Activated CD4-positive, alpha-beta T cell treated with anti-CD3 and anti-CD28 coated beads for 24 hours (primary cell): ENCODE measurements around the gene CCDC116.
"Not testable (repeated sequence)": the region's sequence is repeated elsewhere in the genome, so short reads cannot be mapped to it uniquely, and the experiment has no call there.

Experiments
- DNase-seq, 2 donors: peaks; one replicate each; pipeline ENCODE4 v3.0.0-alpha.2; 2020; ENCODE audit warnings: low read depth in 2 of 2

The CCDC116 gene

GRCh38 chr22:21631025-21631424 lies 1.5 kb upstream of the CCDC116 start:
- DNase-seq = no peak

DNA sequence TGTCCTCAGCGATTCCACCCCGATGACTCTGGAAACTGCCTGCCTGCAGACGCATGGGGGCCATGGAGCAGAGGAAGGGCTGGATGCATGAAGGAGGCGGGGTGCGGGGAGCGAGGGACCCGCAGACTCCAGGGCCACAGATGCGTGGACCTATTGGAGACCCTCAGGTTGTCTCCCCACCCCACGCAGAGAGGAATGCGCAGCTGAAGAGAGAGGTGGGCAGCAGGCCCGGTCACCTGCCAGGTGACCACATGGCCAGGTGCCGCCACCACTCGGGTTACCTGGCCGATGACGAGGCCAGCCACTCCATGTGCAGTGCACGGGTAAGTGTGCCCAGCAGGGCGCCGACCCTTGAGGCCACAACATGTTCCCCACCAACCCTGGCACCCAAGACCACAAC lies 371 bp downstream of the CCDC116 start:
- no peak for DNase-seq

DNA sequence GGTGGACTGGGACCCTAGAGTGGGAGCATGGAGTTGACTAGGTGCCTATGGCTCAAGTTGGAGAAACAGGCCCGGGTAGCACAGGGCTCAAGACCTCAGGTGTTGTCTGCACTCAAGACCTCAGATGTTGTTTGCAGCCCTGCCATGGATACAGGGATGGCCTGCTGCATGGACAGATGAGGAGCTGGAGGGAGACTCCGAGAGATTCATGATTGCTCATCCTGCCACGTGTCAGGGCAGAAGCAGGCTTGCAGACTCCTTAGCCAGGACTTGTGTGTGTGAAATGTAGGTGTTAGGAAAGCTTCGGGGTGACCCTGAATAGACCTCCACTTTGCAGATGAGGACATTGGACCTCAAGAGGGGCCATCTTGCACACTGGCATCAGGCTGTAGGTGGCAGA lies 921 bp downstream of the CCDC116 start:
- no peak for DNase-seq

- DNase-seq = no peak
Observed at GRCh38 chr22:21634081-21634480, 1.5 kb downstream of the CCDC116 start.

DNA sequence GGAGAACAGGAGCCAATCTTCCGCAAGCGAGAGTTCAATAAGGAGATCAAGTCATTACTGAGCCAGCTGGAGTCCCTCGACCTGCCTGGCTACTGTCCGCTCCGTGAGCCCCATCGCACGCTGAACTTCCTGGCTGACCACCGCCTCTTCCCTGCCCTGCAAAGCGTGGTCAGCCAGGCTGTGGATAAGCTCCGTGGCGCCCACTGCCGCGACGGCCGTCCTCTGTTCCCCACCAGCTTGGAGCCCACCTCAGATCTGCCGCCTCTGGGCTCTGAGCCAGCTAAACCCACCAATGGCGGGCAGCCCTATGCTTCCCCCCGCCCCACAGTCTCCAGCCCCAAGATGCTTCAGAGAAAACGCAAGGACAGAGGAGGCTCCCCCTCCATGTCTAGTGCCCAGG lies 2.3 kb downstream of the CCDC116 start:
- no peak for DNase-seq

DNA sequence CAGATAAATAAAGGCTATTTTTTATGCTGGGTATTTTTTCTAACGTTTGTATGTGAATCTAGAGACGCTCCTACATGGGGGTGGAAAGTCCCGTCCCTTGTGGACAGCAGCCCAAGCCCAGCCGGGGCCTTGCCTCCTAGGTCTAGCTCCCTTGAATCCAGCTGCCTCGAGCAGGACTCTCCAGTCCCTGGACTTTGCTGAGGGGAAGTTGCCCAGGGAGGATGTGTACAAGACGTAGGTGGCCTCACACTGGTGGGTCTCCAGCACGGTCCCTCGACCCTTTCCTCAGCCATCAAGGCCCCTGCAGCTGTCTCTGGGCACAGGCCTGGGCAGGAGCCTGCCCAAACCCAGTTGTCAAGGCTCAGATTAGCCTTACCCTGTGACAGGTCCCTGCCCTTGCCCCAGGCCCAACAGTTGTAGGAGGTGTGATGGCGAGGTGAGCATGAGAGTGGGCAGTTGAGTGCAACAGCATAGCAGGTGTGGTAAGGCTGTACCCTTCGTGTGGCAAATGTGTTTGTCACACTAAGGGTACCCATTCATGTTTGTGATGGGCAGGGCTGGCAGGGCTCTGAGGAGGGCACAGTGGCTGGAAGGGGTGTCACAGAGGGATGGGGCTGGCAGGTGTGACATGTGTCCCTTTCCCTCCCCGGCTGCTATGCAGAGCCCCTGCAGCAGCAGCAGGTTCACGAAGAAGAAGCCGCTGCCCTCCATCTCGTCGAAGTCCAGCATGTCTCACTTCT lies 3.4 kb downstream of the CCDC116 start:
- DNase-seq = no peak

DNA sequence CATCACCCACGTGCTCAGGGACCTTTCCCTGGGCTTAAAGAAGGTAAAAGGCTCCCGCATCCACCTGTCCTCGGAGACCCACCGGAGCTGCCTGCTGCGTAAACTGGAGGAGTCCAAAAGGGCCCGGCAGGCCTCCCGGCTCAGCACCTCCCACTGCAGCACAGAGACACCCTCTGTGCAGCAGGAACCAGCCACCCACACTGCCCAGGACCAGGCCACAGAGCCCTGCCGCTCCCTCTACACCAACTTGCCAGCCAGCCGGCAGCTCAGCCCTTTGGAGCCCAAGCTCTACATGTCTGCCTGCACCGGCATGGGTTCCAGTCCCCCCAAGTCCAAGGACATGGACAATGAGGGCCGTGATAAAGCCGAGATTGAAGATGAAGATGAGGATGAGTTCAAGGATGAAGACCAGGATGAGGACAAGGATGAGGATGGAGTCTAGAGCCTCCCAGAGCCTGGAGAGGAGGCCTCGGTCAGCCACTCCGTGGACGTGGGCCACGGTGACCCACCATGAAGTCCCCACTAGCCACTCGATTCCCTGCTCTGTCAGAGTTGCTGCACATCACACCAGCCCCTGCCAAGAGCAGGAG lies 4.2 kb downstream of the CCDC116 start:
- DNase-seq = no peak

GRCh38 chr22:21637450-21637849 lies 4.9 kb downstream of the CCDC116 start:
- not testable (repeated sequence) for DNase-seq

DNA sequence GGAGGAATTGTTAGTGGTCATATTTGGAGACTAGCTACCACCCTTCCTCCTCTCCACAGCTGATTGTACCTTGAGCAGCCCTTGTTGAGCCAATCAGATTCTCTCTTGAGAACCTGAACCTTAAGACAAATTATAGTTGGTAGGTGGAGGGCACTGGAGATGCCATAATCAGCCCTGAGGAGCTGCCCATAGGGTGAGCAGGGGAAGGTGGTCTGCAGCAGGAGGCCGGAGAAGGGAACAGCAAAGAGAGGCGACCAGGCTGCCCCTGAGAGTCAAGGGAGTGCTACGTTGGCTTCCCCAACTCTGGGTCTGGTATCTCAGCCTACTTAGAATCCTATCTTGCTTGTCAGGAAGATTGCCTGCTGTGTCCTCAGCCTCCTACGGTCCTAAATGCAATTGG lies 6.8 kb downstream of the CCDC116 start:
- no peak for DNase-seq

DNA sequence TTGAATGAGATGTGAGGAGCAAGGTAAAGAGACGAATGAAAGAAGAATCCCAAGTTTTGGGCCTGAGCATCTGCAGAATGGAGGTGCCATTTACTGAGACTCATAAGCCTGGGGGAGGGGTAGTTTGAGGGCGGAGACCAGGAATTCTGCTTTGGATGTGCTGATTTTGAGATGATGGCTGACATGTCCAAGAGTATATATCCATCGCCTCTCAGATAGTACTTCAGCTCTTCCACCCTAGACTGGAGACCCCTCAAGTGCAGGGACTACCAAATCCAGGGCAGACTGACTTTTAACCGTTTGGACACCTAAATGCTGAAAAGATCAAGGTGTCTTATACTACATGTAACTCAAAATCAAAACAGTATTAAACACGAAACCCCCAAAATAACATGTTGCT lies 8.2 kb downstream of the CCDC116 start:
- no peak for DNase-seq

- DNase-seq = no peak
Observed at GRCh38 chr22:21641417-21641788, 8.8 kb downstream of the CCDC116 start.

DNA sequence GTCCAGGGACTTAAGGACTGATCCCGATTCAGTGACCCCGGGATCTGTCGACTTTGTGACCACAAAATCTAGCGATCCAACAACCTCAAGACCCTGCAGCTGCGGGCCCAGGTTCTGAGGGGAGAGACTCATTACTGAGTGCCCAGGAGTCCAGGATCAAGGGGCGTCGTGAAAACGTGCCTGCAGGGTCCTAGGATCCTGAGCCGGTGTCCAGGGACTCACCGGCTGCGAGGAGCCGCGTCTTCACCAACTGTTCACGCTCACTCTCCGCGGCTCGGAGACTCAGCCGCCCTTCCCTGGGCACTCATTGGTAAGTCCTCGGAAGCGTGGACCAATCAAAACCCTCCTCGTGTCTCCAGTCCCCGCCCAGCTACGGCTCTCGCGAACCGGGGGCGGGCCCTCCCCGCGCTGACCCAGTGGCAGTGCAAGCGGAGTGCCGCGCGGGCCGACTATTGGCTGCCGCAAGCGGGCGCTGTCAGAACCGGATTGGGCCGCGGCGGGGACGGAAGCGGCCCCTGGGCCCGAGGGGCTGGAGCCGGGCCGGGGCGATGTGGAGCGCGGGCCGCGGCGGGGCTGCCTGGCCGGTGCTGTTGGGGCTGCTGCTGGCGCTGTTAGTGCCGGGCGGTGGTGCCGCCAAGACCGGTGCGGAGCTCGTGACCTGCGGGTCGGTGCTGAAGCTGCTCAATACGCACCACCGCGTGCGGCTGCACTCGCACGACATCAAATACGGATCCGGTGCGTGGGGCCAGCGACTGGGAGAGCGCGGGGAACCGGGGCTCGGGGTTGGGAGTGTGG lies 9.4 kb downstream of the CCDC116 start, which contains the start of gene SDF2L1:
Gene SDF2L1 (plus strand): TSS at position 514 of the 795 bp plus-strand sequence. CDS start 35 bp downstream, at position 549.
- peak; percentile 97 to 98 for DNase-seq

GRCh38 chr22:21642584-21643448 lies 10.3 kb downstream of the CCDC116 start:
- DNase-seq = peak; percentile 46 to 47

GRCh38 chr22:21643533-21644357 lies 11.2 kb downstream of the CCDC116 start:
- no peak for DNase-seq

- DNase-seq = not testable (repeated sequence)
Observed at GRCh38 chr22:21645513-21645912, 13.0 kb downstream of the CCDC116 start.

- DNase-seq = peak; percentile 64 to 70
Observed at GRCh38 chr22:21646608-21647590, 14.3 kb downstream of the CCDC116 start.

GRCh38 chr22:21650280-21650679 lies 17.7 kb downstream of the CCDC116 start:
- no peak for DNase-seq

GRCh38 chr22:21650823-21651520 lies 18.4 kb downstream of the CCDC116 start:
- no peak for DNase-seq

DNA sequence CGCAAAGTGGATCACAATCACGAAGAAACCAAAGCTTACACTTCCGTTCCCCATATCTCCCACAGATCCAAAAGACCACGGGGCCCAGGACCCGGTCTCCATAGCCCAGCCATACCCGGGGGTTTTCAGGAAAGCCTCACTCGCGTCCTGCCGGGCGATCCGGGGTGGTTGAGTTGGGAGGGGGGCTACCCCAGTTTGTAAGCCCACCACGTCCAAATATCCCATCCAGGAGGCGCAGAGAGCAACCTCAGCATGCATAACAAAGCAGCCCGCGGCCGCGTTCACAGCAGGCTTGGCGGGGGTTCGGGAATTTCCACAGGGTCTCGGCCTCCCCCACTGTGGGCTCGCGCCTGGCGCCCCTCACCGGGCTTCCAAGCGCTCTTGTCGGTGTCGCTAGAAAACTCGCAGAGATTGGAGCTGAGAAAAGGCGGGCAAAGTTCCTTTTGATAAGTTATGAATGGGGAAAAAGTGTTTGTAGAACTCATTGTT lies 19.0 kb downstream of the CCDC116 start:
- no peak for DNase-seq
